Measurements from ENCODE around the gene RMI2.

Gene RMI2

DNA sequence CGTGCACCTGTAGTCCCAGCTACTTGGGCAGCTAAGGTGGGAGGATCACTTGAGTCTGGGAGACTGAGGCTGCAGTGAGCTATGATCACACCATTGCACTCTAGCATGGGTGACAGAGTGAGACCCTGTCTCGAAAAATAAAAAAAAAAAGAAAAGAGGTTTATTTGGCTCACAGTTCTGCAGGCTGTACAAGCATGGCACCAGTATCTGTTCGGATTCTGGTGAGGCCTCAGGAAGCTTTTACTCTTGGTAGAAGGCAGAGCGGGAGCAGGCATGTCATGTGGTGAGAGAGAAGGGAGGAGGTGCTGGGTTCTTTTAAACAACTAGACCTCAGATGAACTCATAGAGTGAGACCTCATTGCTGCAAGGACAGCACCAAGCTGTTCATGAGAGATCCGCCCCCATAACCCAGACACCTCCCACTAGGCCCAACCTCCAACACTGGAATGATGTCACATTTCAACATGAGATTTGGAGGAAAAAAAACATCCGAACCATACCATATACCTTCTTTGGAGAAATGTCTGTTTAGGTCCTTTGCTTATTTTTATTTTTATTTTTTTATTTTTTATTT, 10.3 kb upstream of the RMI2 start:
- TF ChIP-seq, protein P1, sequence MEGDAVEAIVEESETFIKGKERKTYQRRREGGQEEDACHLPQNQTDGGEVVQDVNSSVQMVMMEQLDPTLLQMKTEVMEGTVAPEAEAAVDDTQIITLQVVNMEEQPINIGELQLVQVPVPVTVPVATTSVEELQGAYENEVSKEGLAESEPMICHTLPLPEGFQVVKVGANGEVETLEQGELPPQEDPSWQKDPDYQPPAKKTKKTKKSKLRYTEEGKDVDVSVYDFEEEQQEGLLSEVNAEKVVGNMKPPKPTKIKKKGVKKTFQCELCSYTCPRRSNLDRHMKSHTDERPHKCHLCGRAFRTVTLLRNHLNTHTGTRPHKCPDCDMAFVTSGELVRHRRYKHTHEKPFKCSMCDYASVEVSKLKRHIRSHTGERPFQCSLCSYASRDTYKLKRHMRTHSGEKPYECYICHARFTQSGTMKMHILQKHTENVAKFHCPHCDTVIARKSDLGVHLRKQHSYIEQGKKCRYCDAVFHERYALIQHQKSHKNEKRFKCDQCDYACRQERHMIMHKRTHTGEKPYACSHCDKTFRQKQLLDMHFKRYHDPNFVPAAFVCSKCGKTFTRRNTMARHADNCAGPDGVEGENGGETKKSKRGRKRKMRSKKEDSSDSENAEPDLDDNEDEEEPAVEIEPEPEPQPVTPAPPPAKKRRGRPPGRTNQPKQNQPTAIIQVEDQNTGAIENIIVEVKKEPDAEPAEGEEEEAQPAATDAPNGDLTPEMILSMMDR (IDR thresholded peaks at IDR 0.05): no peak

DNA sequence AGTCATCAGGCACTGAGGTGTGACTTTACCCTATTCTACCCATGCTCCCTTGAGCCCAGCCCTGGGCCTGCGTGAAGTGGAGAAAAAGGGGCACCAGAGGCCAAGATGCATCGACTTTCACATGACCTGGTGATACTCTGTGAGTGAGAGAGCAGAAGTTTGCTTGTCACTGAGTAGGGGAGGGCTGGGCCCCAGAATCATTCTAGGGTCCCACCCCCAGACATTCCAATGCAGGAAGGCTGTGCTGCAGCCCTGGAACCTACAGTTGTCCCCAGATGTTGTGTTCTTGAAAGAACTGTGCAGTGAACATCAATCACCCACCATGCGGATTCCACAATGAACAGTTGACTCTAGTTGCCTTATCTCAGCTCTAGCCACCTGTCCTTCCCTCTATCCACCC, 6.2 kb upstream of the RMI2 start:
- TF ChIP-seq, protein P1 (IDR thresholded peaks at IDR 0.05): no peak

DNA sequence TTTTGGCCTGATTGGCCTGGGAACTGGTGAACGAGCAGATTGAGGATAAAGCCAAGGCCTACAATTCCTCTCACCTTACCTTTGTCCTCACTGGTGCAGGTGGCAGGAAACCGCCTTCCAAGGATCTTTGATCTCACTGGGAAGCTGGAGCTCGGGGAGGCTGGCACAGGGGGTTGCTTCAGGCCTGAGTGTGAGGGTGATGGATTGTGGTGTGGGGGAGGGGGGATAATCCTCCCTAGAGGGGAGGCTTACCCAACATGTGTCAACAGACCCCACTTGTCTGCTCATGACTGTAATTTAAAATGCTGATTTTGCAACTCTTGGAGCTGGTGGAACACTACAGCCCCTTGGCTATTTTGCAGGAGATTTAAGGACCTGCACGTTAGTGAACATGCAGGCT, 4.5 kb upstream of the RMI2 start:
- TF ChIP-seq, protein P1 (IDR thresholded peaks at IDR 0.05): no peak

DNA sequence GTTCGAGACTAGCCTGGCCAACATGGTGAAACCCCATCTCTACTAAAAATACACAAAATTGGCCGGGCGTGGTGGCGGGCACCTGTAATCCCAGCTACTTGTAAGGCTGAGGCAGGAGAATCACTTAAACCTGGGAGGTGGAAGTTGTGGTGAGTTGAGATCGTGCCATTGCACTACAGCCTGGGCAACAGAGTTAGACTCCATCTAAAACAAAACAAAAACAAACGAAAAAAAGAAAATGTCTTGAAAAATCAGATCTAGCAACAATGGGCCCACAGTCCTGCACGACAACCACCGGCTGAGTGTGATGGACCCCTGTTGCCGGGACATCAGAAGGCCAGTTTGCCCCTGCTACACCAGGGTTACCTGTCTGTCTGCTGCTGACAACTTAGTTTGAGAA, 3.9 kb upstream of the RMI2 start:
- TF ChIP-seq, protein P1 (IDR thresholded peaks at IDR 0.05): no peak

DNA sequence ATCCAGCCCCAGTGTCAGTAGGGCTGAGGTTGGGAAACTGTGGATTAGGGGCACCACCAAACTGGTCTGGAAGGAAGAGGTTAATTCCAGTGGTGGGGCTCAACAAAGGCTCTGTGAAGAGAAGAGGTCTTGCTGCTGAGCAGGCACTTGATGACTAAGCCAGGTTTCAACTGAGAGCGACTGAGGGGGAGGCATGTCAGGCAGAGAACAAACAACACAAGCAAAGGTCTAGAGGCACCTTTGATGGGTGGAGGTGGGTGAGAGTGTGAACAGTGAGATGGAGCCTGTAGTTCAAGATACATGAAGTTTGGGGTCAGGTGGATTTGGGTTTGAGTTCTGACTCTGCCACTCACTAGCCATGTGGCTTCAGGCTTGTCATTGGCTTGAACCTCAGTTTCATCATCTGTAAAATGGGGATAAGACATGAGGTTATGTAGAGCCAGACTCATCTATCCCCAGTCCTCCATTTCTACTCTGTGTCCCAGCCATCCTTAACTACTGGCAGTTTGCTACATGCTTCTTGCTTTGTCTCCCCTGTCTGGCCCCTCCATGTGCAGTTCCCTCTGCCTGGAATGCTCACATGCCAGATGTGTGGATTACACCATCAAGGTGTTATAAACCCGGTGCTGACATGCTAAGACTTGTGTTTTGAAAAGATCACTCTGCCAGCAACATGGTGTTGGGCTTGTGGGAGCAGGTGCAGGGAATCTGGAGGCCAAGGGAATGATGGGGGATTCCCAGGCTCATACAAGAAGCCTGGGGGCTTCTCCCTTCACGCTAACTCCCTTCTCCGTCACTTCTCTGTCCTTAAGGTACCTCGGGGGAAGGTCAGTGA, 3.0 kb upstream of the RMI2 start:
- TF ChIP-seq, protein P1 (IDR thresholded peaks at IDR 0.05): no peak

DNA sequence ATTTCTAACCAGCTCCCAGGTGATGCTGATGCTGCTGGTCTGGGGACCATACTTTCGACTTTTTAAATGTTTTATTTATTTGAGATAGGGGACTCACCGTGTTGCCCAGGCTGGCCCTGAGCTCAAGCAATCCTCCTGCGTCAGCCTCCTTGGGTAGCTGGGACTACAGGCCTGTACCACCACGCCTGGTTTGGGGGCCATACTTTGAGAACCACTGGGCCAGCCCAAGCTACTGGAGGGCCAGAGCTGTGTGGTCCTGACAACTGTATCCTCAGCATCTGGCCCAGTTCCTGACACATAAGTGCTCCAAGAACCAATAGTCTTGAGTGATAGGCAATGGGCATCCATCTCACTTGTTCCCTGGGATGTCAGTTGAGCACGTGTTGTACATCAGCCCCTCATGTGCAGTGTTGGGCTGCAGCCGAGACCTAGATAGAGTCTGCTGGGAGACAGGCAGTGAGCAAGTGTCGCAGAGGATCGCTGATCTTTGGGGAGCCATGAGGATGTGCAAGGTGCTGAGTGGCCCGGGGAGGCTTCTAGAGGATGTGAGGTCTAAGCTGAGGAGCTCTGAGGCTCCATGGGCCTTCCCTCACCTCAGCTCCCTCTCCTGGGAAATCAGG, 1.6 kb downstream of the RMI2 start:
- TF ChIP-seq, protein P1 (IDR thresholded peaks at IDR 0.05): no peak

DNA sequence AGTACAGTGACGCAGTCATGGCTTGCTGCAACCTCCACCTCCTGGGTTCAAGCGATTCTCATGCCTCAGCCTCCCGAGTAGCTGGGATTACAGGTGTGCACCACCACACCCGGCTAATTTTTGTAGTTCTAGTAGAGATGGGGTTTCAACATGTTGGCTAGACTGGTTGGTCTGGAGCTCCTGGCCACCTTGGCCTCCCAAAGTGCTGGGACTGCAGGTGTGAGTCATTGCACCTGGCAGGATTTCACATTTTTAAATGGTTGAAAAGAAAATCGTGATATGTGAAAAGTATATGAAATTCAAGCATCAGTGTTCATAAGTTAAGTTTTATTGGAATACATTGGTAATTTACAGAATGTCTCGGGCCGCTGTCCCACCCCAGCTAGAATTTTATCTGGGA, 2.6 kb downstream of the RMI2 start:
- TF ChIP-seq, protein P1 (IDR thresholded peaks at IDR 0.05): no peak

Measured in LNCAP (cell line).